Adipose tissue (tissue), 3 donors: ENCODE data around the gene GPR17. TPM values are rescaled to one million over a fixed set of nuclear protein-coding genes. Genes with fewer than 3 reads are reported as not detected.

Experiments used
- H3K27ac ChIP-seq: one replicate; pipeline ENCODE4 v1.5.1; 2013; ENCODE audit warnings: low read depth, low read length
- WGBS, 3 donors: extraction: QIAGEN DNeasy Blood & Tissue Kit; methylation state at CpG; one replicate each; pipeline ENCODE4 v1.1.7; 2013; 5-methylcytosine and 5-hydroxymethylcytosine counted together
- polyA plus RNA-seq, 3 donors: library from polyadenylated mRNA; stranded (reverse); fragments of 200-250 nt; gene quantifications; one replicate each; pipeline ENCODE4 v1.2.3, GENCODE V29; 2013
- donor health status: healthy with polysubstance abuse.
- donor health status: Bipolar disorder and iron deficiency.
- donor health status: healthy.

GPR17 gene
- 1 to 10 TPM in 2 of 3 donors, under 1 TPM in 1; 0.10 to 2.4 (median 1.8) TPM for polyA plus RNA-seq

- WGBS, 3 donors = 66 to 88% (median 81%) methylated on average over 36 to 37 of the region's 37 CpGs
- H3K27ac ChIP-seq = no peak within 1 kb of the TSS
Observed at GRCh38 chr2:127645395-127646291, at the start of gene GPR17. TSS of gene GPR17 (plus strand) at chr2:127646153. CDS start at chr2:127650736, 4,583 bp downstream.

GRCh38 chr2:127596311-127597045 is 49.5 kb upstream of the GPR17 start:
- 90 to 97% (median 96%) methylated on average over 14 of the region's 14 CpGs for WGBS, 3 donors
- no peak overlapping the region for H3K27ac ChIP-seq

GRCh38 chr2:127597046-127597983 is 48.6 kb upstream of the GPR17 start:
- 82 to 89% (median 88%) methylated on average over 17 of the region's 17 CpGs for WGBS, 3 donors
- no peak overlapping the region for H3K27ac ChIP-seq

- WGBS, 3 donors = 64 to 82% (median 77%) methylated on average over 4 of the region's 4 CpGs
- H3K27ac ChIP-seq = no peak overlapping the region
Observed at GRCh38 chr2:127597984-127598380, 48.0 kb upstream of the GPR17 start.

DNA sequence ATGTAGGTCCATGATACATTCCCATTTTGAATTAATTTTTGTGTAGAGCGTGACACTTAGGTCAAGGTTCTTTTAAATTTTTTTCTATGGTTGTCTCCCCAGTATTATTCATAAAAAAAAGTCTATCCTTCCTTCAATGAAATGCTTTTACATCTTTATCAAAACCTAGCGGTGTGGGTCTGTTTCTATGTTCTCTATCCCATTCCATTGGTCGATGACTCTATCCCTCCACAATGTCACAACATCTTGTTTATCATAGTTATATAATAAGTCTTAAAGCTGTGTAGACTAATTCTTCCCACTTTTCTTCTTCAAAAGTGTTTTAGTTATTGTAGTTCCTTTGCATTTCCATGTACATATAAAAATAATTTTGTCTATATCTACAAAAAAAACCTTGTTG is 47.2 kb upstream of the GPR17 start:
- WGBS, 3 donors = 75 to 96% (median 93%) methylated on average over 3 of the region's 3 CpGs

GRCh38 chr2:127599211-127599610 is 46.7 kb upstream of the GPR17 start:
- no peak overlapping the region for H3K27ac ChIP-seq
- 73% methylated on average over 3 of the region's 3 CpGs for WGBS, 3 donors

More for the DNA sequence above, 47.2 kb upstream of the GPR17 start:
- no peak overlapping the region for H3K27ac ChIP-seq

DNA sequence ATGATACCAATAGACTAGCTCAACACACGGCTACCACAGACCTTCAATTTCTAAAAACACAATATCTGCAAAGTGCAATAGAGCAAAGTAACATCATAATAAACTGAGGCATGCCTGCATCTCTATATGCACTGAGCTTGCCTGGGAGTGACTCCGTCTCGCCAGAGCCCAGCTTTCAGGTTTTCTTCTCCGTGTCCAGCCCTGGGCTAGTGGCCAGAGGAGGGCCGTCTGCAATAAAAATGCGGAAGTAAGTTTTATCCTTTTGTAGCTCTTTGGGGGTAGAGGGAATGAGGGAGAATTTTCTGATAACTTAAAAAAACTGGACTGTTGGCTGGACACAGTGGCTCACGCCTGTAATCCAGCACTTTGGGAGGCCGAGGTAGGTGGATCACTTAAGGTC is 41.0 kb upstream of the GPR17 start:
- 72 to 86% (median 81%) methylated on average over 8 of the region's 8 CpGs for WGBS, 3 donors
- H3K27ac ChIP-seq = no peak overlapping the region

DNA sequence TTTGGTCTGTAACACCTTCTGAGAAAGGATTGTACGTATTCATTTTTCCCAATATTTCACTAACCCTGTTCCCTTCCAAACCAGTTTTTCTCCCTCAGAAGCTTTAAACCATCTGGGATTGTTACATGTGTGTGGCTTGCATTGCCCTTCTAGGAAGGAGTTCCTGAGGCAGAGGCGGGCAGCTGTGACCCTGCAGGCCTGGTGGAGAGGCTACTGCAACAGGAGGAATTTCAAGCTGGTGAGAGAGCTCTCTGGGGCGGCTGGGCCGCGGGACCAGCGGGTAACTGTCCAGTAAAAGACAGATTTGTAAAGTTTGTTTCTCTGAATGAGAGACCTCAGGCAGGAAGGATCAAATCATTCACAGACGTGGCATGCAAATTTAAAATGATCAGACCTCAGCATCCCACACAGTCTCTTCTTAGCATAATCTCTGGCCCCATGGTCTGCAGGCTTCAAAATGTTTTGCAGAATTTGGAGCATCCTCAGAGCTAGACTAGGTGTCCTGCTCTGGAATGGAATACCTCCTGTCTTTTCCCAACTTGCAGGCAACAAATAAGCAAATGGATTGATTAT is 40.2 kb upstream of the GPR17 start:
- H3K27ac ChIP-seq = no peak overlapping the region
- 73 to 94% (median 88%) methylated on average over 7 of the region's 7 CpGs for WGBS, 3 donors

DNA sequence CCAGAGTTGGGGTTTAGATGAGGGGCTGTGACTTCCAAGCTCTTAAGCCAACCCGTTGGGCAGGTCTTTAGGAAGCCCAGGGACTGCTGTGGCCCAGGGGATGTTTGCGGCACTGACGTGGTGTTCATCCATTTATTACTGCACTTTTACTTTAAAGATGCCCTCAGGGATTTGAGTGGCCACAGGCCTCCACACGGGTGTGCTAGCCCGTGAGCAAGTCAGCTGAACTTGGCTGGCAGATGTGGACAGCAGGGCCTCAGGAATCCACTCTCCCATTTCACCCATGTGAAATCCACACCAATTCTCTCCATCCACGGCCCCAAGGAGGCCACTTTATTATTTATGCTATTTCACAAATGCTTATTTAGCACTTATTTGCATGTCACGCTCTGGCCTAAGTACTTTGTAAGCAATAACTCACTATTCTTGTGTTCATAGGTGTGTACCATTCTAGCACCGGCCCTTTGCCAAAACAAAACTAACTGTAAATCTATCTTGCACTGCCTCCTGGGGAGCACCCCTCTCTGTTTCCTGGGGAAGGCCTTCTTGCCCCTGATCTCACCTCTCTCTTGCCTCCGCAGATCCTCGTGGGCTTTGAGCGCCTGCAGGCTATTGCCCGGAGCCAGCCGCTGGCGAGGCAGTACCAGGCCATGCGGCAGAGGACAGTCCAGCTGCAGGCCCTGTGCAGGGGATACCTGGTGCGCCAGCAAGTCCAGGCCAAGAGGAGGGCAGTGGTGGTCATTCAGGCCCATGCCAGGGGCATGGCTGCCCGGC is 39.1 kb upstream of the GPR17 start:
- H3K27ac ChIP-seq = no peak overlapping the region
- WGBS, 3 donors = 90 to 92% (median 90%) methylated on average over 17 of the region's 17 CpGs

DNA sequence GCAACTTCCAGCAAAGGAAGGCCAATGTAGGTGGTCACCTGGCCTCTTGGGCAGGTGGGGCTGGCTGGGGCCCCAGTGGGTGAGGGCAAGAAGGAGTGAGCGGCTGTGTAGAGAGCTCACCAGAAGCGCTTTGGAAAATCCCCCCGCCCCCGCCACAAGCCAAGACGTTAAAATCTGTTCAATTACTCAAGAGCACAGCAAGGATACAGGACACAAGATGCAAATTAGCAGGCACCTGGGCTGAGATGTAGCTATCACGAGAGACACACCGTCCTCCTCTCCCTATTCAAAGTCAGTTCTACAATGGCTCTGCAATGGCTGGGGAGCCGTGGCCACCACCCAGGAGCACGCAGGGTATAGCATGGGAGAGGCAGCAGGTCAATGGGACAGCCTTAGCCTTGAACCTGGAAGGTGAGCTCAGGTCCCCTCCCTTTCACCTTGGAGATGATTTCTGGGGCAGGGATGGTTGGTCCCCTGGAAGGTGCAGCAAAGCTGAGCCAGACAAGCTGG is 38.5 kb upstream of the GPR17 start:
- WGBS, 3 donors = 87 to 96% (median 94%) methylated on average over 9 of the region's 9 CpGs
- no peak overlapping the region for H3K27ac ChIP-seq

- H3K27ac ChIP-seq = no peak overlapping the region
- 73 to 85% (median 83%) methylated on average over 25 of the region's 25 CpGs for WGBS, 3 donors
Observed at GRCh38 chr2:127608061-127609030, 37.6 kb upstream of the GPR17 start.

GRCh38 chr2:127609031-127609751 is 36.8 kb upstream of the GPR17 start:
- no peak overlapping the region for H3K27ac ChIP-seq
- WGBS, 3 donors = 84 to 87% (median 86%) methylated on average over 24 of the region's 24 CpGs

DNA sequence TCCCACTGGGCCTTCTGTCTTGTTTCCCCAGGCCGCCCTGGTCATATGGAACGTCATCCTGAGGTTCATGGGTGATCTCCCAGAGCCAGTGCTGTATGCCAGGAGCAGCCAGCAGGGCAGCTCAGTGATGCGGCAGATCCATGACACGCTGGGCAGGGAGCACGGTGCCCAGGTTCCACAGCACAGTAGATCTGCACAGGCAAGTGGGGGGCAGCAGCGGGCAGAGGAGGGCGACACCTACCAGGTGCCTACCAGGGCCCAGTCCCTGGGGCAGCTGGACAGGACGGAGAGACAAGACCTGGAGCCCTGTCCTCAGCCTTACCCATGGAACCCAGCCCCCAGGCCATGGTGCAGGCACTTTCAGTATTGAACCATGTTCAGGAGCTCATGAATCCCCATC is 36.1 kb upstream of the GPR17 start:
- WGBS, 3 donors = 93 to 98% (median 94%) methylated on average over 8 of the region's 8 CpGs
- no peak overlapping the region for H3K27ac ChIP-seq

DNA sequence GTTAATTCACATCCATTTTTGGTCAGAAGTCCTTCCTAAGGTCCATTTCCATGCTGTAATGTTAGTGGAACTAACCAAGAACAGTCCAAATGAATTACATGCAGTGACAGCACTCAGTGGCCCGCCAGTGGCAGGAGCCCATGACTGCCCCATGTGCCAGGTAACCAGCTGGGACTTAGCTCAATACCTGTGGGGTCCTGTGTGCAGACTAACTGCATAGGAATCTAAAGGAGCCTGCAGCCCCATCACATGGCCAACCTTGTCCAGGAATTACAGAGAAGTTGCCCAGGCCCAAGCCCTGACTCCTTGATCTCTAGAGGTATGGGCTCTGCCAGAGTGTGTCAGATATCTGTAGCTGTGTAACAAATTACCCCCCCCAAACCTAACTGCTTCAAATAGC is 35.4 kb upstream of the GPR17 start:
- 84 to 92% (median 90%) methylated on average over 1 of the region's 1 CpG for WGBS, 3 donors
- no peak overlapping the region for H3K27ac ChIP-seq

- H3K27ac ChIP-seq = no peak overlapping the region
- WGBS, 3 donors = 77 to 90% (median 87%) methylated on average over 11 of the region's 11 CpGs
Observed at GRCh38 chr2:127611076-127611925, 34.7 kb upstream of the GPR17 start.
